KBM-7 (cell line): ENCODE data around the gene ENTPD2.

Experiments
- DNase-seq: peaks from one replicate; pipeline ENCODE4 v3.0.0-alpha.2; 2015
- in situ Hi-C: fragments of 300-500 bp; cut with MboI; formaldehyde crosslinking; loops from 2 replicates; pipeline ENCODE4 v1.14.3; 2020; ENCODE audit warnings: low sequenced_read_pairs, low pct_unique_long_range_greater_than_20kb, mixed read lengths

ENTPD2 gene

DNA sequence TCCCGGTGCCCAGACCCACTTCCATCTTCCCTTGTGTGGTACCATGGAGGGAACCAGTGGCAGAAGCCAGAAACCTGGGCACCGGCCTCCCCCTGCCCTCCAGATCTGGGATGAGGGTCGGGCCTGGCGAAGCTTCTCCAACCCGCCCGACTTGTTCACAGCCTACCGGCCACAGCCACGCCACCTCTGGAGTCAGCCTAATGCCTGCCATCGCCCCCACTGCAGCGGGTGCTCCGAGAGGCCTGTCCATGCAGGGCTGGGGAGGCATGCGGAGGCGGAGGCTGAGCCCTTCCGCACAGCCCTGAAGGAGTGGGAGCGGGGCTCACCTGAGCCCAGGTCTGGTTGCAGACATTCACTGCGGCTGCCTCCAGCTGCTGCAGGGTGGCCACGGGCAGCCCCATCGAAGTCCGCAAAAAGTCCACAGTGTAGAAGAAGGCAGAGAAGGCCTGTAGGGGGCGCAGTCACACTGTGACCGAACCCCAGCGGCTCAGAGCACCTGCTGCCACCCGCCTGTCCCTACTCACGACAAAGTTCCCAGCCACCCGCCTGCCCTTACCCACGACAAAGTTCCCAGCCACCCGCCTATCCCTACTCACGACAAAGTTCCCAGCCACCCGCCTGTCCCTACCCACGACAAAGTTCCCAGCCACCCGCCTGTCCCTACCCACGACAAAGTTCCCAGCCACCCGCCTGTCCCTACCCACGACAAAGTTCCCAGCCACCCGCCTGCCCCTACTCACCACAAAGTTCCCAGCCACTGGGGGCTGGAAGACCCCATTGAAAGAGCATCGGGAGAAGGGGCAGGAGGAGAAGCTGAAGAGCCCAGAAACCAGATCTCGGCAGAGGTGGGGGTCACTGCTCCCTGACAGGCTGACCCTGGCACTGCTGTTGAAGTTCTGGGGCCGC, 4.1 kb downstream of the ENTPD2 start:
- DNase-seq: peak; percentile 76
- in situ Hi-C loops: no loop called here

DNA sequence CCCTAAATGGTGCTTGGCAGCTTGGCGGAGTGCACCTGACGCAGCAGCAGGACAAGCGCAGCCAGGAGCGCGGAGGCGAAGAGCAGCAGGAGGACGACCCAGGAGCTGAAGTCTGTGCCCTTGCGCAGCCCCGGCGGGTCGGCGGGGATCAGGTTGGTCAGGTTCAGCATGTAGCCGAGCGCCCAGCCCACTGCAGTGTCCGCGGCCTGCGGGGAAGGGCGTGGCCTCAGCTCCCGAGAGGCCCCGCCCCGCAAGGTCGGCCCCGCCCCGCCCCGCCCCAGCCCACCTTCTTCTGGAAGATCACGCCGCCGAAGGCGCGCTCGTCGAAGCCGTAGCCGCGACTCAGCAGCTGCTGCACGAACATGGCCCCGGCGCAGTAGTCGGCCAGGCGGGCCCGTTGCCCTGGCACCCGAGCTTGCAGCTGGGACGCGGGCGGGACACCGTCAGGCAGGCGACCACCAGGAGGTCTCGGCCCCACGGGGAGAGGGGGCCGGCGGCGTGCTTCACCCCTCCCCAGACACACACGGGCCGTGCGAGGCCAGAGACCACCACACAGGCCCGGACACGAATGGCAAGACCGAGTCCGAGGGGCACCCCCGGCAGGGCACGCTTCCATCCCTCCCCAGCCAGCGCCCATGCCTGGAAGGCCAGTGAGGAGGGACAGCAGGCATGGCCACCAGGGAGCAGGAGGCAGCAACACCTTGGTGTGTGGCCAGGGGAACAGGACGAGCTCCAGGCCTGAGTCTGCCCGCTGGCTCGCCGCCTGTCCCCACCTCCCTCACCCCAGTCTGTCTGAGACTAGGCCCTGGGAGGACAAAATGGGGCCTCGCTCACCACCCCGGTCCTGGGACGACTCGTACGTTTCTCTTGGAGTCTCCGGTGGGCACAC, 5.0 kb downstream of the ENTPD2 start:
- in situ Hi-C loops: no loop called here
- DNase-seq: no peak

DNA sequence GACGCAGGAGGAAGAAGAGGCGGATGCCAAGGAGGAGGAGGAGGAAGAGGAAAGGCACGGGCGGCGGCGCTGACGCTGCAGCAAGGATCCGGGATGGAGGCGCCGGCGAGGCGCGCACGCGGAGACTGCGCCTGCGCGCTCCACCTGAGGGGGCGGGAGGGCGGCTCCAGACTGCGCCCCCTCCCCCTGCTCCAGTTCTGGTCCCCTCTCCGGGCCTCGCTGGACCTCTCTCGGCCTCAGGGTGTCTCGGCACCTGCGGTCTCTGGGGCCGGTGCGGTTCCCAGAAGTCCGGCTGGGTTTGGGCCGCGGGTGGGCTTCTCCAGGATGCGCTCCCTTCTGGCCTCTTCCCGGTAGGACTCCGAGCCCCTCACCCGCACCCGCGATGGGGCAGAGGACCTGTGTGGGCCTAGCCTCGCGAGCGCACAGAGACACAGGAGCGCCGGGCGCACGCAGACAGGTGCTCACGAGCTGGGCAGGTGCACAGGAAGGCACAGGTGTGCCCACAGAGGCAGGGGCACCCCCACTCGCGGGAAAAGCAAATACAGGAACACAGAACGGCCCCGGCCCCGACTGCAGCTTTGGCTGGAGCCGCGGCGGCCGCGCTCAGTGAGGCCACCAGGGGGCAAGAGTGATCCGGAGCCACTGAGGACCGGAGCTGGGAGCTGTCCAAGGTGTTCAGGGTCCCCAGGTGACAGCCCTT, 7.6 kb downstream of the ENTPD2 start, which contains the start of gene NPDC1:
Gene NPDC1 (minus strand): TSS at position 90 of the 700 bp plus-strand sequence. CDS start 188 bp downstream, outside the sequence.
- peak; percentile 90 for DNase-seq
- in situ Hi-C loops: no loop called here

DNA sequence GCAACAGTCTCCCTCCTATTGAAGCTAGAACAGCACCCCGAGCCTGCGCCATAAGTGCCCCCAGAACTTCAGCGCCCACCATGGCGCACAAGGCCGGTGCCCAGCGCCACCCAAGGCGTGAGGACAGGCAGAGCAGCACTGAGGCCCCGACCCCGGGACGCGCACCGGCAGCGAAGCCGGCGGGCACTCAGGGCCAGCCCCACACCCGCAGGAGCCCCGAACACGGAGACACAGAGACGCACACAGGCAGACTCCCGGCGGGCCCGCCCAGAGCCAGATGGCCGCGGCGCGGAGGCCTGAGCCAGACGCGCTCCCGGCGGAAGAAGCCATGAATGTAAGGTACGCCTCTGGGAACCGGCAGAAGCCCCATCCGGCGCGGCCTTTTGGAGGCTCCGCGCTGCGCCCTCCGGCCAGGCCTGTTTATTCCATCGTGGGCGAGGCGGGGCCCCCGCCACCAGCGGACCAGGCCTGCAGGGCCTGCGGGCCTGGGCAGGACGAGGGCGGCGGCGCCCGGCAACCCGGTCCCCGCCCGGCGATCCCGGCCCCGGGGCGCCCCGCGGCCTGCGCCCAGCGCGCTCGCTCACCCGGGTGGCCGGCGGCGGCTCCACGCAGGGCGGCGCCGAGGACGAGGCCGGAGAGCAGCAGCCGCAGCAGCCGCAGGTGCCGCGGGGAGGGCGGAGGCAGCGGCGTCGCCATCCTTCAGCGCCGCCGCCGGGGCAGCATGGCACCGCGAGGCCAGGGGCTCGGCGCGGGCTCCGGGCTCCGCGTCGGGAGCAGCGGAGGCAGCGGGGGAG, 8.4 kb downstream of the ENTPD2 start:
- in situ Hi-C loops: no loop called here
- no peak for DNase-seq

GRCh38 chr9:137044502-137045177, 9.2 kb downstream of the ENTPD2 start:
- DNase-seq: peak; percentile 55
- in situ Hi-C loops: no loop called here

GRCh38 chr9:137044037-137044436, 9.8 kb downstream of the ENTPD2 start:
- in situ Hi-C loops: no loop called here
- no peak for DNase-seq

GRCh38 chr9:137042751-137043727, 10.8 kb downstream of the ENTPD2 start:
- in situ Hi-C loops: no loop called here
- no peak for DNase-seq

GRCh38 chr9:137041124-137041523, 12.7 kb downstream of the ENTPD2 start:
- in situ Hi-C loops: no loop called here
- no peak for DNase-seq

DNA sequence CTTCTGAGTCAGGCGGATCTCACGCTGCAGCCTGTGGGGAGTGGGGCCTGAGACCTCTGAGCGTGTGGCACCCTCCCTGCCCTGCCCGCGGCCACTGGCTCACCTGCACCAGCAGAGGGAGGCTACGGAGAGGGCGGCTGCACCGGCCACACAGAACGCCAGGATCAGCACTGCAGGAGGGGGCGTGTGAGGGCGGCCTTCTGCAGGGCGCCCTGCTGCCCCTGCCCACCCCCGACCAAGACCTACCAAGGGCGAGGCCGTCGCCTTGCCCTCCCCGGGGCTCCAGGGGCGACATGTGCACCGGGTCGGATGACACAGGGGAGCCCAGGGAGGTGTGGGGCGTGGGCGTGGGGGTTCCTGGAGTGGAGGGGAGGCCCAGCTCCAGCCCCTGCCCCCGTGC, 13.3 kb downstream of the ENTPD2 start:
- in situ Hi-C loops: no loop called here

DNA sequence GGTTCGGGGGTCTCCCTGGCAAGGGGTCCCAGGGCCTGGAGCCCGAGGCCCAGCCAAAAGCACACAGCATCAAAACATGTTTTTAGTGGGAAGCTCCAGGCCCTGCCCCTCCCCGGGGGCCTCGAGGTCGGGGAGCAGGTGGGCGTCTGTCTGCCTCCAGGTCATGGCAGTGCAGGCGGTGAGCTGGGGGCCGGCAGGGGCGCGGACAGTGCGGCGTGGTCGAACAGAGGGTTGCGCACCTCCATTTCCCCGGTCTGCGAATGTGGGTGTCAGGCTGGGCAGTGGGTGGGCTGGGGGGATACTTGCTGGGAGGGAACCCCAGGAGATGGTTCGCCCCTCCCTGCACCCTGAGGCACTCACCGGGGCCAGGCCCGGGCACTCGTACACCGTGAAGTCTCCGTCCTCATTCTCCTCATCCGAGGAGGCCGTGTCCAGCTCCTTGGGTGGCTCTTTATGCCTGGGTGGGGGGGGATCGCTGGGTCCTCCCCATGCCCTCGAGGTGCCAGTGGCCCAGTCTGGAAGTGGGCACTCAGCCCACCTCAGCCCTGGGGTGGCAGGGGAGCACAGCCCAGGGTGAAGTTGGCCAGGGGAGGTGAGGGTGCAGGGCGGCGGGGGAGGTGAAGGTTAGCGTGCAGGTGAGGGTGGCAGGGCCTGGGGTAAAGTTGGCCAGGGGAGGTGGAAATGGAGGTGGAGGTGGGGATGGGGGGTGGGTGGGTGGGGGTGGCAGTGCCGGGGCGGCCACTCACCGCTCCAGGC, 14.1 kb downstream of the ENTPD2 start:
- DNase-seq: no peak
- in situ Hi-C loops: no loop called here

More for the DNA sequence above, 13.3 kb downstream of the ENTPD2 start:
- no peak for DNase-seq

- in situ Hi-C loops: no loop called here
- DNase-seq: no peak
Observed at GRCh38 chr9:137038916-137039315, 14.9 kb downstream of the ENTPD2 start.

DNA sequence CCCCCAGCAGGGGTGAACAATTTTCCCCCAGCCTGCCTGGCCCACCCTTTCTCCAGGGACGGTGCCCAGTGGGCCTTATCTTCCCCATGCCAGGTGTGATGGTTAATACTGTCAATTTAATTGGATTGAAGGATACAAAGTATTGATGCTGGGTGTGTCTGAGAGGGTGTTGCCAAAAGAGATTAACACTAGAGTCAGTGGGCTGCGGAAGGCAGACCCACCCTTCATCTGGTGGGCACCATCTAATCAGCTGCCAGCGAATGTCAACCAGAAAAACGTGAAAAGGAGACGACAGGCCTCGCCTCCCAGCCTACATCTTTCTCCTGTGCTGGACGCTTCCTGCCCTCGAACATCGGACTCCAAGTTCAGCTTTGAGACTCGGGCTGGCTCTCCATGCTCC, 16.4 kb downstream of the ENTPD2 start:
- no peak for DNase-seq
- in situ Hi-C loops: no loop called here

GRCh38 chr9:137037035-137037434, 16.8 kb downstream of the ENTPD2 start:
- no peak for DNase-seq
- in situ Hi-C loops: no loop called here

GRCh38 chr9:137035937-137036336, 17.9 kb downstream of the ENTPD2 start:
- no peak for DNase-seq
- in situ Hi-C loops: no loop called here

GRCh38 chr9:137035507-137035834, 18.4 kb downstream of the ENTPD2 start:
- in situ Hi-C loops: no loop called here
- no peak for DNase-seq

- DNase-seq: peak; percentile 85
- in situ Hi-C loops: no loop called here
Observed at GRCh38 chr9:137034709-137035506, 19.0 kb downstream of the ENTPD2 start.
